Measurements from ENCODE around the gene FCER1G.

Gene FCER1G

GRCh38 chr1:161259765-161260164, 44.7 kb downstream of the FCER1G start:
- in situ Hi-C loops (cut with MboI; ENCODE audit: low sequenced_read_pairs) = no loop called here

- in situ Hi-C loops (cut with MboI; ENCODE audit: low sequenced_read_pairs) = no loop called here
These were observed 45.5 kb downstream of the FCER1G start for GRCh38 chr1:161260376-161261260.

- in situ Hi-C loops (cut with MboI; ENCODE audit: low sequenced_read_pairs) = no loop called here
These were observed 46.5 kb downstream of the FCER1G start for GRCh38 chr1:161261261-161262235.

- in situ Hi-C loops (cut with MboI; ENCODE audit: low sequenced_read_pairs) = no loop called here
These were observed 50.2 kb downstream of the FCER1G start for GRCh38 chr1:161265305-161265704.

- in situ Hi-C loops (cut with MboI; ENCODE audit: low sequenced_read_pairs) = no loop called here
These were observed 51.1 kb downstream of the FCER1G start for GRCh38 chr1:161266202-161266601.

- in situ Hi-C loops (cut with MboI; ENCODE audit: low sequenced_read_pairs) = no loop called here
These were observed 51.7 kb downstream of the FCER1G start for GRCh38 chr1:161266836-161267235.

GRCh38 chr1:161267321-161267720, 52.2 kb downstream of the FCER1G start:
- in situ Hi-C loops (cut with MboI; ENCODE audit: low sequenced_read_pairs) = no loop called here
